Fibroblast of pulmonary artery (primary cell): ENCODE data around the gene MRM3.
"Not testable (repeated sequence)": the region's sequence is repeated elsewhere in the genome, so short reads cannot be mapped to it uniquely, and the experiment has no call there.

ENCODE experiments used
- DNase-seq: peaks from one replicate; pipeline ENCODE4 v3.0.0-alpha.2; 2010; ENCODE audit warnings: low read depth
- H3K4me3 ChIP-seq: replicated peaks from 2 replicates; pipeline ENCODE4 v1.5.1; 2011; ENCODE audit warnings: low read depth, mild to moderate bottlenecking, control low read depth, low read length, moderate library complexity
- CTCF ChIP-seq: IDR thresholded peaks from 2 replicates; pipeline ENCODE4 v1.5.1; 2011; ENCODE audit warnings: mild to moderate bottlenecking, control low read depth, low read length, inconsistent platforms; ENCODE audit errors: missing control alignments

Gene MRM3

GRCh38 chr17:799261-799660, 17.1 kb downstream of the MRM3 start:
- TF ChIP-seq CTCF = no peak
- no peak overlapping the region for H3K4me3 ChIP-seq
- no peak for DNase-seq

GRCh38 chr17:800446-801242, 18.5 kb downstream of the MRM3 start:
- no peak for TF ChIP-seq CTCF

GRCh38 chr17:801660-802059, 19.5 kb downstream of the MRM3 start:
- no peak for TF ChIP-seq CTCF
- H3K4me3 ChIP-seq = no peak overlapping the region
- DNase-seq = no peak

More at GRCh38 chr17:800446-801242, 18.5 kb downstream of the MRM3 start:
- no peak for DNase-seq
- H3K4me3 ChIP-seq = no peak overlapping the region

- TF ChIP-seq CTCF = no peak
- H3K4me3 ChIP-seq = no peak overlapping the region
- no peak for DNase-seq
Measured at GRCh38 chr17:802481-802880, 20.3 kb downstream of the MRM3 start.

- no peak for TF ChIP-seq CTCF
- DNase-seq = no peak
- no peak overlapping the region for H3K4me3 ChIP-seq
Measured at GRCh38 chr17:802901-803881, 21.0 kb downstream of the MRM3 start.

GRCh38 chr17:804541-805435, 22.6 kb downstream of the MRM3 start:
- TF ChIP-seq CTCF = no peak
- H3K4me3 ChIP-seq = no peak overlapping the region
- DNase-seq = no peak

- DNase-seq, H3K4me3 ChIP-seq: not testable (repeated sequence)
Measured at GRCh38 chr17:805886-806285, 23.7 kb downstream of the MRM3 start.
